Ureter (tissue), 1 donor: ENCODE measurements around the gene MRPS23. TPM values are rescaled to one million over a fixed set of nuclear protein-coding genes. Genes with fewer than 3 reads are reported as not detected.
"Not testable (repeated sequence)": the region's sequence is repeated elsewhere in the genome, so short reads cannot be mapped to it uniquely, and the experiment has no call there.

Source experiments
- DNase-seq: peaks from one replicate; pipeline ENCODE4 v3.0.0-alpha.2; 2020; ENCODE audit warnings: low spot score
- total RNA-seq: library from RNA; stranded (reverse); gene quantifications from one replicate; pipeline ENCODE4 v1.2.4, GENCODE V29; 2023
- donor health status: DM: yes; HTN: yes; CAD: no.

MRPS23 gene
- total RNA-seq, 1 donor from 2014 or later, result 37.5 TPM

GRCh38 chr17:57864273-57864672, 14.4 kb upstream of the MRPS23 start:
- DNase-seq, result no peak

- DNase-seq, result no peak
Observed at GRCh38 chr17:57862694-57863667, 13.1 kb upstream of the MRPS23 start.

- DNase-seq, result peak; percentile 78
Observed at GRCh38 chr17:57861790-57862693, 12.2 kb upstream of the MRPS23 start.

DNA sequence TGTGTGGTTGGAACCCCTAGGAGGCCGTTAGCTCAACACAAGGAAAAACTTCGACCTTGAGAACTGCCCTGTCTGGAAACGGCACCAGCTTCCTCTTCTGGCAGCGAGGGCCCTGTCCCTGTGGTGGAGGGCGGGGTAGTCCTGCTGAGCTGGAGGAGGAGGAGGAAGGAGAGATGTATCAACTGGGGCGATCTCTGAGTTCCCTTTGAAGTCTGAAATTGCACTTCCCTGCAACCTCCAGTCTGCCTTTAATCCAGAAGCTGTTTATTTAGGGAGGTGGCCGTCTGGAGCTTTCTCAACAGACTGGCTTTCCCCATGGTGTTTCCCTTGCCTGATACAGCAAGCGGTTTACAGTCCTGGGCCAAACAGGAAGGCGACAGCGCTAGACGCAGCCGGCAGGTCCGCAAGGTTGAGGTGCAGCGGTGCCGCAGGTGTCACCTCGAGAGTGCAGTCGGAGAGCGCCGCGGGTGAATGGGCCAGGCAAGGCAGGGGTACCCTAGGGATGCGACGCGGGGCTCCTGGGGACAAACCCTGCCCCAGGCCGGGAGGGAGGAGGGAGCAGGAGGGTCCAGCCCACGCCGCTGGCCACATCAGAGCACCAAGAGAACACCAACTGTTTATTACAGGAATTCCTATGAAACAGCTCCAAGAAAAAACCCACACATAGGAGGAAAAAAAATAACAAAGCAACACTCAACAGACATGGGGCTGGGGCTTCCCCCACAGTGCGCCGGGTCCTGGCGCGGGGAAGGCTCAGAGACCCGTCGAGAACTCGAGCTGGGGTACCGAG, 11.4 kb upstream of the MRPS23 start:
- DNase-seq, result peak; percentile 80

GRCh38 chr17:57860414-57860999, 10.7 kb upstream of the MRPS23 start:
- DNase-seq, result no peak

DNA sequence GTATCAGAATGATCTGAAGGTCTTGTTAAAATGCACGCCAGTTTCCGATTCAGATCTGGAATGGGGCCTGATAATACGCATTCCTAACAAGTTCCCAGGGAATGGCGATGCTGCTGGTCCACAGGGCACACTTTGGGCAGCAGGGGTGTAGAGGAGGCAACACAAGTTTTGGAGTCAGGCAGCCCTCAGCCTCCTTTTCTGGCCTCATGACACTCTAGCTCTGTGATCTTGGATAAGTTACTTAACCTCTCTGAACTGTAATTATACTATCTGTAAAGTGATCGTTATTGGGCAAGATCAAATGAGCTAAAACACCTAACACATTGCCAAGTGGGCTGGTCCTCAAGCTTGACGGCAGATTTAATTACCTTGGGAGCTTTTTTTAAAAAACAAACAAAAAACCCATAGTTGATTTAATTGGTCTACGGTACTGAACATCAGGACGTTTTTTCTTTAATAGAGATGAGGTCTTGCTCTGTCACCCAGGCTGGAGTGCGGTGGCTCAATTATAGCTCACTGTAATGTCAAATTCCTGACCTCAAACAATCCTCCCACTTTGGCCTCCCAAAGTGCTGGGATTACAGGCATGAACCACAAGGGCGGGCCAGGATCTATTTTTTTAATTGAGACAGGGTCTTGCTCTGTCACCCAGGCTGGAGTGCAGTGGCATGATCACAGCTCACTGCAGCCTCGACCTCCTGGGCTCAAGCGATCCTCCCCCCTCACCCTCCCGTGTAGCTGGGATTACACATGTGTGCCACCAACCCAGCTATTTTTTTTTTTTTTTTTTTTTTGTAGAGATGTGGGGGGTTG, 10.0 kb upstream of the MRPS23 start:
- DNase-seq, result no peak

- DNase-seq, result no peak
Observed at GRCh38 chr17:57858838-57859237, 9.0 kb upstream of the MRPS23 start.

DNA sequence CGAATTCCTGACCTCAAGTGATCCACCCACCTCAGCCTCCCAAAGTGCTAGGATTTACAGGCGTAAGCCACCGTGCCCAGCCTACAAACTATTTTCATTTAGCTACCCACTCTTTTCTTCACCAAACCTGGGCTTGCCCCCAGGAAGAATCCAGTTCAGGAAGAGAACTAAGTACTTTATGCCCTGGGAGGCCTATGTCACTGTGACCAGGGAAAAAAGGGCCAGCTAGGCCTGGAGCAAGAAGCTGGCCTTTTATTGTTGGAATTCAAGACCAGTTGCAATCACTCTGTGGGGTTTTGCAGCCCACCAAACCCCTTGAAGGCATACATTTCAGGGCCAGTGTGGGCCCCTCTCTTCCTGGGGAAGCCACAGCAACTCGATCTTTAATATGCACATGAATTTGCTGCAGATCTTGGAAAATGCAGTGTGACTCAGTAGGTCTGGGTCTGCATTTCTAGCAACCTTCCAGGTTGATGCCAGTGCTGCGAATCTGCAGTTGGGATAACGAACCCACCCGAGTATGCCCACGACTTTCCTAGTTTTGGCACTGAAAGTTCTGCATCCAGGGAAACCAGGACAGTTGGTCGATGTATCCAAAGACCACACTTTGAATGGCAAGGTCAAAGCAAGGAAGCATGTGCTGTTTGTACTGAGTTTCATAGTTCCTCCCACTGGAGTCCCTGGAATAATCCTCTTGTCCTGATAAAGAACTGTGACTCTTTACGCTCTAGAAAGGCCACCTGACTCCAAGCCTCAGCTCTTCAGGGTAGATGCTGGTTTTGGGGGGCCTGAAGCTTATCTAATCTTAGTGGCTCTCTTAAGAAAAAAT, 7.2 kb upstream of the MRPS23 start:
- DNase-seq, result no peak

DNA sequence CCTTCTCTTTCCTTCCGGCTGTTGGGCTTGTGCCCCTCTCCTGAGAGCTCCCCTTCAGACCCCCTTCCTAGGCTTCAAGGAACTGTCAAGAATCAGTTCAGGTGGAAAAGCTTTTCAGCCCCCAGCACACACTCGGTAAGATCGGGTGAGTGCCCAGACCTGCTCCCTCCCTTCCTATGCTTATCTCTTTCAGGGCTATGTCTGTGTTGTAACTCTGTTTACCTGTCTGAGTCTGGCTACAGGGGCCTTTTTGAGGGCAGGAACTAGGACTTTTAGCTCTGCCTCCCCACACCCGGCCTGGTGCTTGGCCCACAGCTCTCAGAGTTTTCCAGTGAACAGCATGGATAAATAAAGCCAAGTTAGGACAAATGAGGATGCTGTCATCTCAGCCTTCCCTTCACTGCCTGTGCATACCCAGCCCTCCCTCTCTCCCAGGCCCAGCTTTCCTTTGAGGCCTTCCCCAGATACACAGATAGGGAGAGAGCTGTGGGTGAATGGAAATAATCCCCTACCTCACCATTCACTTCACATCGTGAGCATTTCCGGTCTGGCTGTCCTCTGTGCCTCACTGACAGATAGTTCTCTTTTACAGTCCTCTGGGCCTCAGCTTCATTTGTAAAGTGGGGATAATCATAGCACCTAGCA, 5.7 kb upstream of the MRPS23 start:
- DNase-seq, result no peak

DNA sequence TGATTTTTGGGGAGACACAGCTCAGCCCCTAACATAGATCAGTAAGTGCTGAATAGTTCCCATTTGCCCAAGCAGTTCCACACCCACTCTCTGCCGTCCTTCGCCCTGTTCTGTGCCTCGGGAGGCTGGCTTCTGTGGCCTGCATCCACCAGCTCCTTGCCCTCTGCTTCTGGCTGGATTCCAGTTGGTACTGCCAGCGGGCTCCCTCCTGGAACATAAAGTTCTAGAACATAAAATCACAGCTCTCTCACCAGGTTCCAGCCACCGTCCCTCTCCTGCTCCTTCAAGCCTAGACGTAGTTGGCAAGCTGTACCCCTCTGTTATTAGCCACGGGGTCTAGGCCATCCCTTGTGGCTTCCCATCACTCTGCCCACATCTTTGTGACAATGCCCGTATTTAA, 3.9 kb upstream of the MRPS23 start:
- no peak for DNase-seq

DNA sequence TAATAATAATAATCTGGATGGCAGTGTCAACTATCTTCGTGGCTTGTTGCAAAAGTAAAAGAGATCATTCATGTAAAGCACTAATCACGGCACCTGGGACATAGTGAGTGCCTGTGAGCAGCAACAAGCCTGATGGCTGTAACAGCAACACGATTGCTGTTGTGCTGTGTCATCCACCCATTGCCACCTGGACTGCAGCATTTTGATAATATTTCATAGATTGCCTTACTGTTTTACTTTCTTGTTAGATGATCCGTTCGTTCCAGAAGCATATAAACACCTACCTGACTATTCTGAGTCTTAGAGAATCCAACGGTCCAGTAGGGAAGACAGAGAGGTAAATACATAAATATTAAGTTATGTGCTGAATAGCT, 3.1 kb upstream of the MRPS23 start:
- no peak for DNase-seq

- no peak for DNase-seq
Observed at GRCh38 chr17:57852092-57852954, 2.5 kb upstream of the MRPS23 start.

GRCh38 chr17:57849163-57849873, 526 bp downstream of the MRPS23 start:
- DNase-seq, result no peak

DNA sequence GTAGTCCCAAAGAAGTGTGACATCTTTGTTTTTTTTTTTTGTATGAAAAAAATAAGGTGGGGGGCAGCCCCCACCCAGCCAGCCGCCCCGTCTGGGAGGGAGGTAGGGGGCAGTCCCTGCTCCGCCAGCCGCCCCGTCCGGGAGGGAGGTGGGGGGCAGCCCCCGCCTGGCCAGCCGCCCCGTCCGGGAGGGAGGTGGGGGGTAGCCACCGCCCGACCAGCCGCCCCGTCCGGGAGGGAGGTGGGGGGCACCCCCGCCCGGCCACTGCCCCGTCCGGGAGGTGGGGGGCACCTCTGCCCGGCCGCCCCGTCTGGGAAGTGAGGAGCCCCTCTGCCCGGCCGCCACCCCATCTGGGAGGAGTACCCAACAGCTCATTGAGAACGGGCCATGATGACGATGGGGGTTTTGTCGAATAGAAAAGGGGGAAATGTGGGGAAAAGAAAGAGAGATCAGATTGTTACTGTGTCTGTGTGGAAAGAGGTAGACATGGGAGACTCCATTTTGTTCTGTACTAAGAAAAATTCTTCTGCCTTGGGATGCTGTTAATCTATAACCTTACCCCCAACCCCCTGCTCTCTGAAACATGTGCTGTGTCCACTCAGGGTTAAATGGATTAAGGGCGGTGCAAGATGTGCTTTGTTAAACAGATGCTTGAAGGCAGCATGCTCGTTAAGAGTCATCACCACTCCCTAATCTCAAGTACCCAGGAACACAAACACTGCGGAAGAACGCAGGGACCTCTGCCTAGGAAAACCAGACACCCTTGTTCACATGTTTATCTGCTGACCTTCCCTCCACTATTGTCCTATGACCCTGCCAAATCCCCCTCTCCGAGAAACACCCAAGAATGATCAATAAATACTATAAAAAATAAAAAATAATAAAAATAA, 3.5 kb downstream of the MRPS23 start:
- DNase-seq, result not testable (repeated sequence)

- no peak for DNase-seq
Observed at GRCh38 chr17:57842280-57842679, 7.6 kb downstream of the MRPS23 start.

DNA sequence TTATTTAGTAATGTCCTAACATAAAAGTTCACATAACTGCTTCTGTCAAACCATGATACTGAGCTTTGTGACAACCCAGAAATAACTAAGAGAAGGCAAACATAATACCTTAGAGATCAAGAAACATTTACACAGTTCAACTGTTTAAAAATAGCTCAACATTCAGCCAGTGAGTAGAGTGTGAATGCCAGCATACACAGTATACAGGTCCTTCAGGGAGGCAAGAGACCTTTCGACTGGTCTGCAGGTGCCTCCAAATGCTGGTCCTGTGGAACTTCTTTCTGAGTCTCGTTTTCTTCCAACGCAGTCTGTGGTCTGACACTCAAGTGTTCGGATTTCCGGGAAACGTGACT, 10.3 kb downstream of the MRPS23 start:
- DNase-seq, result no peak
